ENCODE measurements around the gene ZNF302. TPM values are rescaled to one million over a fixed set of nuclear protein-coding genes. Genes with fewer than 3 reads are reported as not detected.

ZNF302 gene
- total RNA-seq, 2 experiments from 2014 or later, result 23.9 to 26.9 TPM

- Histone ChIP-seq H3K9me2 (ENCODE audit: insufficient read depth, low read length) (no peaks in the 10 kb centered on the region), H3K36me3 (ENCODE audit: insufficient read depth, low read length) (no peaks in the 10 kb centered on the region), H4K20me1 (ENCODE audit: insufficient read depth, low read length) (no peaks in the 10 kb centered on the region), H2AFZ (ENCODE audit: low read length) (no peak overlapping the region), H3K9me3 (ENCODE audit: low read length) (peaks cover 27% of the 10 kb centered on the region; the same call in 1 of the 2 replicates), H3K79me2 (ENCODE audit: insufficient read depth, low read depth, low read length) (no peaks in the 10 kb centered on the region), H3K27ac (ENCODE audit: low read depth, low read length, poor library complexity, severe bottlenecking) (no peak overlapping the region), H3K4me2 (ENCODE audit: low read length) (no peak overlapping the region), H3K4me1 (ENCODE audit: insufficient read depth, low read length, poor library complexity, severe bottlenecking) (no peaks in the 10 kb centered on the region), H3K4me3 (ENCODE audit: low read depth, low read length, poor library complexity, severe bottlenecking) (no peak overlapping the region)
- CTCF ChIA-PET (ENCODE audit: unreplicated experiment), result no interaction called here
- TF ChIP-seq CTCF (conservative IDR thresholded peaks at IDR 0.05; ENCODE audit: low read length) (no peak), EZH2phosphoT487 (IDR thresholded peaks at IDR 0.05; ENCODE audit: borderline replicate concordance, low read depth, low read length) (no peak)
- no peak for DNase-seq (ENCODE audit: low spot score)
- POLR2A ChIA-PET, result no interaction called here
- intact Hi-C loops (cut with micrococcal nuclease; ENCODE audit: unreplicated experiment), result loop anchor here (1.0 to 5.0 kb wide), 3 partner anchors 73 to 211 kb away; no protein-coding TSS in a partner anchor
- BruUV-seq (replicated peaks), result no TSS peak
Observed at GRCh38 chr19:34711890-34712289, 34.4 kb downstream of the ZNF302 start.

GRCh38 chr19:34712395-34713261 is 35.1 kb downstream of the ZNF302 start:
- no peak overlapping the region for H3K27ac ChIP-seq (ENCODE audit: low read depth, low read length, poor library complexity, severe bottlenecking)
- DNase-seq (ENCODE audit: low spot score), result peak; percentile 82
- no peaks in the 10 kb centered on the region for H3K79me2 ChIP-seq (ENCODE audit: insufficient read depth, low read depth, low read length)
- no peak overlapping the region for H2AFZ ChIP-seq (ENCODE audit: low read length)
- H3K9me3 ChIP-seq (ENCODE audit: low read length), result peaks cover 27% of the 10 kb centered on the region; the same call in 1 of the 2 replicates
- BruUV-seq (replicated peaks), result no TSS peak
- H3K36me3 ChIP-seq (ENCODE audit: insufficient read depth, low read length), result no peaks in the 10 kb centered on the region
- no peaks in the 10 kb centered on the region for H4K20me1 ChIP-seq (ENCODE audit: insufficient read depth, low read length)
- ChIA-PET POLR2A (no interaction called here), CTCF (ENCODE audit: unreplicated experiment) (no interaction called here)
- no peaks in the 10 kb centered on the region for H3K9me2 ChIP-seq (ENCODE audit: insufficient read depth, low read length)
- no peak overlapping the region for H3K4me3 ChIP-seq (ENCODE audit: low read depth, low read length, poor library complexity, severe bottlenecking)
- H3K4me2 ChIP-seq (ENCODE audit: low read length), result no peak overlapping the region
- TF ChIP-seq CTCF (conservative IDR thresholded peaks at IDR 0.05; ENCODE audit: low read length) (peak; percentile 87), EZH2phosphoT487 (IDR thresholded peaks at IDR 0.05; ENCODE audit: borderline replicate concordance, low read depth, low read length) (no peak)
- no peaks in the 10 kb centered on the region for H3K4me1 ChIP-seq (ENCODE audit: insufficient read depth, low read length, poor library complexity, severe bottlenecking)
- intact Hi-C loops (cut with micrococcal nuclease; ENCODE audit: unreplicated experiment), result loop anchor here (1.0 to 5.0 kb wide), 3 partner anchors 73 to 211 kb away; no protein-coding TSS in a partner anchor

- DNase-seq (ENCODE audit: low spot score), result peak; percentile 37
- no peak overlapping the region for H3K4me2 ChIP-seq (ENCODE audit: low read length)
- no peaks in the 10 kb centered on the region for H3K79me2 ChIP-seq (ENCODE audit: insufficient read depth, low read depth, low read length)
- no peak overlapping the region for H3K4me3 ChIP-seq (ENCODE audit: low read depth, low read length, poor library complexity, severe bottlenecking)
- peaks cover 27% of the 10 kb centered on the region; the same call in 1 of the 2 replicates for H3K9me3 ChIP-seq (ENCODE audit: low read length)
- no peak for TF ChIP-seq EZH2phosphoT487 (IDR thresholded peaks at IDR 0.05; ENCODE audit: borderline replicate concordance, low read depth, low read length)
- no peak for TF ChIP-seq CTCF (conservative IDR thresholded peaks at IDR 0.05; ENCODE audit: low read length)
- ChIA-PET POLR2A (interaction anchor here (0.5 kb wide), 1 partner anchor 1800 kb away, joined by 4 read pairs; no protein-coding TSS in a partner anchor), CTCF (ENCODE audit: unreplicated experiment) (no interaction called here)
- no peak overlapping the region for H2AFZ ChIP-seq (ENCODE audit: low read length)
- intact Hi-C loops (cut with micrococcal nuclease; ENCODE audit: unreplicated experiment), result loop anchor here (5.0 kb wide), 1 partner anchor 156 kb away; no protein-coding TSS in a partner anchor
- H3K9me2 ChIP-seq (ENCODE audit: insufficient read depth, low read length), result no peaks in the 10 kb centered on the region
- no peaks in the 10 kb centered on the region for H4K20me1 ChIP-seq (ENCODE audit: insufficient read depth, low read length)
- no peaks in the 10 kb centered on the region for H3K36me3 ChIP-seq (ENCODE audit: insufficient read depth, low read length)
- no TSS peak for BruUV-seq (replicated peaks)
- no peaks in the 10 kb centered on the region for H3K4me1 ChIP-seq (ENCODE audit: insufficient read depth, low read length, poor library complexity, severe bottlenecking)
- H3K27ac ChIP-seq (ENCODE audit: low read depth, low read length, poor library complexity, severe bottlenecking), result no peak overlapping the region
Observed at GRCh38 chr19:34713262-34713637, 35.8 kb downstream of the ZNF302 start.
